HG03135 (cell line): ENCODE data around the gene TMEM161B.
A peak's percentile ranks its signal among the peaks of the same experiment; 100 is the strongest.
"Not testable (repeated sequence)": the region's sequence is repeated elsewhere in the genome, so short reads cannot be mapped to it uniquely, and the experiment has no call there.

Experiments used
- ATAC-seq: cut with Tn5 transposase; IDR thresholded peaks from one replicate; pipeline ENCODE4 v1.9.1; 2021; ENCODE audit warnings: mild to moderate bottlenecking, moderate library complexity; ENCODE audit not compliant: unreplicated experiment

TMEM161B gene

GRCh38 chr5:88268385-88269184 is at the start of gene TMEM161B:
TMEM161B (minus strand) TSS chr5:88268845; CDS start chr5:88268723, 122 bp downstream.
- ATAC-seq = peak; percentile 100

DNA sequence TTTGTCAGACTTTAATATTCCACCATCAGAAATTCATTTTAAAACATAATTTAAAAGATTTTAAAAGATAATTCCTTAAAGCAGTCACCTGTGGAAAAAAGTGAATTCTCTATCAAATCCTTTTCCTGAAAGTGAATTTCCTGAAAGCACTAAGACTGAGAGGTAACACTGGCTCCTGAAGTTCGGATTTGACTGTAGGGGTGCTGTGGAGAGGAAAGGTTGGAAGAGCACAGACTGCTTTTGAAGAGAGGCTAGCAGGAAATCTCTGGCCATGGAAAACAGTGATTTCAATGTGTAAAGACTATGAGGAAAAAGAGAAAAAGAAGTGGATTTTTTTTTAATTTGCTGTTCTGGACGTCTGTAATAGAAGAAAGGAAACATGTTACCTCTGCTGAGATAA is 35.7 kb upstream of the TMEM161B start:
- ATAC-seq = no peak

DNA sequence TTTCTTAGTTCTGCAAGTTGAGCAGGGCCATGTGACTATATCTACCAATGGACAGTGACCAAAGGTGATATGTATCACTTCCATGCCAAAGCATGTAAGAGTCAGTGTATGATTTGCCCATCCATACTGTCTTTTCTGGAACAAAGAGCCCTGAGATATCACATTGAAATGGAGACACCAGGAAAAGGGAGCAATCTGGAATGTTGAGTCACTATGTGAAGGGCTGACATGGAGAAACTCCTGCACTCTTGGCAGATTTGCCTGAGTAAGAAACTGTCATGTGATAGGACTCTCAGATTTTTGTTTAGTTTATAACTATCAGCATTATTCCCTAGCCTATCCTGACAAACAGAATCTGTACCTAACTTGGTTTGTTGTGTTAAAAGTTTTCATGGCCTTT is 29.8 kb upstream of the TMEM161B start:
- ATAC-seq = no peak

DNA sequence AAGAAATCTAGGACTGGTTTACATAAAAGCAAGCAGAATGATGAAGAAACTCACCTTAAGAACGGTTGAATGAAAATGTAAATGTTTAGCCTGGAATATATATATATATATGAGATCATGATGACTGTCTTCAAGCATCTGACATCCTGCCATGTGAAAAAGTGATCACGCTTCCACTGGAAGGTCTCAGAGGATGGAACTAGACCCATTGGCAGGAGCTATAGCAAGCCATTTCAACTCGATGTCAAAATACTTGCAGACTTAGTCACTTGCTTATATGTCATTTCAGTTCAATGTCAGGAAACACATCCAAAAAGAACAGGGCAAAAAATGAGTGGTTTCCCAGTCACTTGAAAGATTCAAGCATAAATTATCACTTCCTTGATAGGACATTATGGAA is 22.2 kb upstream of the TMEM161B start:
- no peak for ATAC-seq

- no peak for ATAC-seq
Observed at GRCh38 chr5:88288528-88289197, 20.0 kb upstream of the TMEM161B start.

GRCh38 chr5:88287846-88288527 is 19.3 kb upstream of the TMEM161B start:
- ATAC-seq = no peak

GRCh38 chr5:88287302-88287701 is 18.7 kb upstream of the TMEM161B start:
- no peak for ATAC-seq

DNA sequence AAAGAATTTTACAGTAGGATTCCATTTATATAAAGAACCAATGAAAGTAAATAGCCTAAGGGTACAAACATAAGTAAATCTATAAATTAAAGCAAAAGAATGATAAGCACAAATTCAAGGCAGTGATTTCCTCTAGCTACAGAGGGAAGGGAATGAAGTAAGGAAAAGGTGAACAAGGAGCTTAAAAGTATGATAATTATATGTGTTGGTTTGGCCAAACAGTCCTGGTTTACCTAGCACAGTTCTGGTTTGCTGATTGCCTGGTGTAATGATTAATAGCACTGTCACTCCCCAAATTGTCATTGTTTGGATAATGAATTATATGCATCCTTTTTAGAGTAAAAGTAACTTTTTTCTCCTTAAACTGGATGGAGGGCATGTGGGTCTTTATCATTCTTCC is 15.0 kb upstream of the TMEM161B start:
- no peak for ATAC-seq

DNA sequence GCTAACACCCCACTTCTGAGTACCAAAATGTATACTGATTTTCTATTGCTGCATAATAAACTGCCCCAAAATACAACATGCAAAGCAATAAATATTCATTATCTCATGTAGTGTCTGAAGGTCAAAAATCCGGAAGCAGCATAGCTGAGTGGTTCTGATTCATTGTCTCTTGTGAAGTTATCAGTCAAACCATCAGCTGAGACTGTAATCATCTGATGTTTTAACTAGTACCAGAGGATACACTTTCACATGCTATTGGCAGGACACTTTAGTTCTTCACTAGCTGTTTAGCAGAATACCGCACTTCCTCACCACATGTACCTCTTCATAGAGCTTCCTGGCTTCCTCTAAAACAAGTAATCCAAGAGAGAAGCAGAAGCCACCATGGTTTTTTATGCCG is 12.7 kb upstream of the TMEM161B start:
- no peak for ATAC-seq

- ATAC-seq = no peak
Observed at GRCh38 chr5:88279584-88279983, 10.9 kb upstream of the TMEM161B start.

- ATAC-seq = no peak
Observed at GRCh38 chr5:88276378-88276777, 7.7 kb upstream of the TMEM161B start.

DNA sequence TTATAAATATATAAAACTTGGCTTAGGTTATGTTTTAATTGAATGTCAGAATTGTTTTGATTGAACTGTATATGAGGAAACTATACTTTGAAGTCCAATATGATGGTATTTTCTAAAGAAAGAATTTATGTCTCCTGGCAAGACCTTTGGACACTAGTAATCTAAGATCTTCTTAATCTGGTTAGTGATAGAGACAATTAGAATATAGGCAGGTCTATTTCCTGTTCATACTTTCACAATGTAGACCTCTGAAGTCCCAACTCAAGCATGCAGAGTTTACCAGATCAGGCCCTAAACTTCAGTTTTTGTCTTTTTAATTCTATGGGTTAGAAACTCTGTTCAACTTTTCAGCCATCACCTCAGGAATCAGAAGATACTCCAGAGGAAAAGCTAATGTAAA is 6.9 kb upstream of the TMEM161B start:
- no peak for ATAC-seq

DNA sequence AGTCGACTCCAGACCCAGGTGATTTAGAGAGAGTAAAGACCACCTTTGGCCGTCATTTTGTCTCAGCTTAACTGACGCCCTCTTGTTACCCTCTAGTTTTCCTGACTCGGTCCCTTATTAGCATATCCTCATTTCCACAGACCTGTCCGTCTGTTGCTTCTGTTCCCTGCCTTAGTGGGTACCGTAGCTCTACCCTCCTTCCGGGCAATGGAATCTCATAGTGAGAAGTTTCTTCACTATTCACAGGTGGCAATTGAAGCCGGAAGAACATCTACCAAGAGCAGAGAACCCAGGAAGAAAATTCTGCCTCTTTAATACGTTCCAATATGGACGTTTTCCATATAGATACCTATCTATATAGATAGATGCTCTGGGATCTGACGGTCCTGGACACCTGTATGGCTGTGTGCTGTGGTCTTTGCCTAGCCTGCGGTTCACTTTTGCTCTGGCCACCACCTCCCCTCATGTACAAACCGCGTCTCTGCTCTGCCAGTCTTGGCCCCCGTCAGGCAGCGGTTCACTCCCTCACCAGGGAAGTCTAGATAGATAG is 652 bp upstream of the TMEM161B start:
- peak; percentile 7 for ATAC-seq

DNA sequence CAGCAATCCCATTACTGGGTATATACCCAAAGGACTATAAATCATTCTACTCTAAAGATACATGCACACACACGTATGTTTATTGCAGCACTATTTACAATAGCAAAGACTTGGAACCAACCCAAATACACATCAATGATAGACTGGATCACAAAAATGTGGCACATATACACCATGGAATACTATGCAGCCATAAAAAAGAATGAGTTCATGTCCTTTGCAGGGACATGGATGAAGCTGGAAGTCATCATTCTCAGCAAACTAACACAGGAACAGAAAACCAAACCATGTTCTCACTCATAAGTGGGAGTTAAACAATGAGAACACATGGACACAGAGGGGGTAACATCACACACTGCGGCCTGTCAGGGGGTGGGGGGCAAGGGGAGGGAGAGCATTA is 4.1 kb downstream of the TMEM161B start:
- not testable (repeated sequence) for ATAC-seq

DNA sequence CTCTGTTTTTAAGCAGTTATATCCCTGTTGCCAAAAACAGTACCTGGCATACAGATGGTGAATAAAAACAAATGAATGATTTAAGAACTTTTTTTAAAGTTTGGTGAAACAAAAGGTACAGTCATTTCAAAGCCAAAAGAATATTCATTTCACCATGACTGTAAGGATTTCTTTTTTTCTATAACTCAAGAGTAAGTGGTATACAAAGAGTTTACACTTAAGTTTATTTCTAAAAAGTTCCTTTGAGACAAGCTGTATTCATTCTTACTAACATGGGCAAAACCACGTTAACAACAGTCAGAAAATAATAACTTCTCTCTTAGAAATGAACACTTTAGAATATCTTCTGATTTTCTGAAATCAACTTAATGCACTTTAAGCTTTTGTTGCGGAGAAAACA is 5.3 kb downstream of the TMEM161B start:
- no peak for ATAC-seq

- ATAC-seq = no peak
Observed at GRCh38 chr5:88262116-88262515, 6.5 kb downstream of the TMEM161B start.

- no peak for ATAC-seq
Observed at GRCh38 chr5:88258636-88259035, 10.0 kb downstream of the TMEM161B start.

GRCh38 chr5:88256872-88257271 is 11.8 kb downstream of the TMEM161B start:
- ATAC-seq = no peak

DNA sequence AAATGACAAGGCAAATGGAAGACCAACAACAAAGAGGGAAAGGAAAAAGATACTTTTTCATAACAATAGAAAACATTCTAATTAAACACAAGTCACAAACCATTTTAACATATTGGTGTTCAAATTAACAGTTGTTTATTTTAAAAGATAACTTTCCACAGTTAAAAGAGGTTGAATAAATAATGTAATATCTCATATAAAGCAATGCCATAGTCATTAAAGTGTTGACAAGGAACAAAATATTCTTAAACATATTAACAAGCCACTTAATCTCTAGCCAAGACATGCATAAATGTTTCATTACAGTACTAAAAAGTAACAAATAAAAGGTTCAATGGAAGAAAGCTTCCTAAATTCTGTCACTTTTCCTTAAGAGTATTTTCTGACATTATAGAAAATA is 12.6 kb downstream of the TMEM161B start:
- no peak for ATAC-seq

DNA sequence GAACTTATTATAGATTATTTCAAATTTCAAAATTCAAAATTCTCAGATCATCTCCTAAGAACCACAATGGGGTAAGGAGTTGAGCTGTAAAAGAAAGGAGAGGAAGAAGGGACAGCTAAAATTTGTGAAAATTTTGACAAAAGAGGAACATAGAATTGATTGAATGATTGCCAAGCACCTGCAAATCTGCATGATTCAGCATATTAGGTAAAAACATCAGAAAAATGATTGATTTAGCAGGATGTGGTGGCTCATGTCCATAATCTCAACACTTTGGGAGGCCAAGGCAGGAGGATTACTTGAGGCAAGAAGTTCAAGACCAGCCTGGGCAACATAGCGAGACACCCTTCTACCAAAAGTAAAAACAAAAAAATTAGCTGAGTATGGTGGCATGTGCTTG is 14.3 kb downstream of the TMEM161B start:
- no peak for ATAC-seq

DNA sequence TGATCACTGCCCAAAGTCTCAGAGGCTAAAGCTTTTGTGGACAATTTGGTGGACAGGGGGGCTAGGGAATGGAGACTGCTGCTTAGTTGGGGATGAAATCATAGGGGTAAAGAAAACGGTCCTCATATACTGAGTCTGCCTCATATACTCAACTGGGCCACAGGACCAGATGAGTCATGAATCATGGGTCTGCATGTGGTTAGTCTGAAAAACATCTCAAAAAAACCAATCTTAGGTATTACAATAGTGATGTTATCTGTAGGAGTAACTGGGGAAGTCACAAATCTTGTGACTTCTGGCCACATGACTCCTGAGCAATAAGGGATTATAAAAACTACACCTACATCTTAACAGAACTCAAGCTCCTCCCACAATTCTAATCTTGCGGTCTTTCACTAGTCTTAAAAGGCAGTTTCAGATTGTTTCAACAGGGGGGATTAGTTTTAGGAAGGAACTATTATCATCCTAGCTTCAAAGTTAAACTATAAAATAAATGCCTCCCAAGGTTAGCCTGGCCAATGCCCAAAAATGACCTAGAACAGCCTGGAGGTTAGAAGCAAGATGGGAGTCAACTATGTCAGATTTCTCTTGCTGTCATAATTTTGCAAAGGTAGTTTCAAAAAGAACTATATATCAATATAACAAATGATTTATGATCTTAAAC is 17.5 kb downstream of the TMEM161B start:
- no peak for ATAC-seq
